ENCODE measurements around the gene CREB5.

CREB5 gene

GRCh38 chr7:28873365-28873764, 461.0 kb downstream of the CREB5 start:
- no peak for TF ChIP-seq TAF1 (IDR thresholded peaks at IDR 0.05; ENCODE audit: borderline replicate concordance, insufficient read depth, low read length)
- no peak for TF ChIP-seq FOXP2 (optimal IDR thresholded peaks at IDR 0.05; ENCODE audit: borderline replicate concordance, extremely low read depth, extremely low read length, insufficient read depth)
- no peak for TF ChIP-seq SIN3A (IDR thresholded peaks at IDR 0.05; ENCODE audit: borderline replicate concordance, insufficient read depth, low read length)
- TF ChIP-seq POLR2AphosphoS5 (IDR thresholded peaks at IDR 0.05; ENCODE audit: low read depth, low read length): no peak
- no peak for TF ChIP-seq REST (IDR thresholded peaks at IDR 0.05; ENCODE audit: insufficient read depth in 1 of 2, low read depth in 2 of 2, low read length in 2 of 2)

GRCh38 chr7:28874001-28874400, 461.7 kb downstream of the CREB5 start:
- TF ChIP-seq SIN3A (IDR thresholded peaks at IDR 0.05; ENCODE audit: borderline replicate concordance, insufficient read depth, low read length) (no peak), POLR2AphosphoS5 (IDR thresholded peaks at IDR 0.05; ENCODE audit: low read depth, low read length) (no peak), FOXP2 (optimal IDR thresholded peaks at IDR 0.05; ENCODE audit: borderline replicate concordance, extremely low read depth, extremely low read length, insufficient read depth) (no peak), REST (IDR thresholded peaks at IDR 0.05; ENCODE audit: insufficient read depth in 1 of 2, low read depth in 2 of 2, low read length in 2 of 2) (no peak), TAF1 (IDR thresholded peaks at IDR 0.05; ENCODE audit: borderline replicate concordance, insufficient read depth, low read length) (no peak)
